Nucleus accumbens (tissue), 56 donors: ENCODE measurements around the gene PXYLP1.

Experiments used
- DNase-seq, 56 donors: peaks; one replicate each; lab custom pipeline; 2025; lab: John Stamatoyannopoulos, UW

Gene PXYLP1

DNA sequence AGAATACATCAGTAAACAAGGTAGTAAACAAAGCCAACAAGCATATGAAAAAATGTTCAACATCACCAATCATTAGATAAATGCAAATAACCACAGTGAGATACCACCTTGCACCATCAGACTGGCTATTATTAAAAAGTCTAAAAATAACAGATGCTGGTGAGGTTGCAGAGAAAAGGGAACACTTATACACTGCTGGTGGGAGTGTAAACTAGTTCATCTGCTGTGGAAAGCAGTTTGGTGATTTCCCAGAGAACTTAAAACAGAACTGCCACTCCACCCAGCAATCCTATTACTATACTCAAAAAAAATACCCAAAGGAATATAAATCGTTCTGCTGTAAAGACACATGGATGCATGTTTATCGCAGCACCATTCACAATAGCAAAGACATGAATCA, 106.4 kb downstream of the PXYLP1 start:
- DNase-seq: no peak

DNA sequence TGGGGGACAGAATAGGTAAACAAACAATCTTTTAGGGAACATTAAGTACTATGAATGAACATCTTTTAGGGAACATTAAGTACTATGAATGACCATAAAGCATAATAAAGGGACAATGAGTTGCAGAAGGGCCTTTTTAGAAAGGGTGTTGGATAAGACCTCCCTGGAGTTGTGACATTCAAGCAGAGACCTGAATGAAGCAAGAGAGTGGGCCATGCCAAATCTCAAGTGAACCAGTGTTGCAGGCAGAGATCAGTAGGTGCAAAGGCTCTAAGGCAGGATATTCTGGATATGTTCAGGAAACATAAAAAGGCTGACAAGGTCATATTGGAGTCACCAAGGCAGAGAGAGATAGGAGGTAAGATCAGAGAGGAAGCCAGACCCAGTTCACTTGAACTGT, 107.3 kb downstream of the PXYLP1 start:
- no peak for DNase-seq

DNA sequence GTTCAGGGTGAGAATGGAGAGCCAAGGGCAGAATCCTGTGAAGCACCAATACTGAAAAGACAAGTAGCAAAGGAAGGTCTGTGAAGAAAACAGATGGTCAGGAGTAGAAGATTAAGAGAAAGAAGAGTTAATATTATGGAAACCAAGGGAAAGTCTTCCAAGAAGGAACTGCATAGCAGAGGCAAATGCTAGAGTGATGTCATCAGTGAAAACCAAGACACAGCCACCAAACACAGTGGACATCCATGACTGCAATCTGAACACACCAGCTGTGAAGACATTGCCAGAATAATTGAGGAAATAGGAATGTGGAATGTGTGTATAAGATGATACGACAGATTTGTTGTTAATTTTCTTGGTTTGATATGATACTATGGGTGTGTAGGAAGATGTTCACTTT, 109.9 kb downstream of the PXYLP1 start:
- no peak for DNase-seq

DNA sequence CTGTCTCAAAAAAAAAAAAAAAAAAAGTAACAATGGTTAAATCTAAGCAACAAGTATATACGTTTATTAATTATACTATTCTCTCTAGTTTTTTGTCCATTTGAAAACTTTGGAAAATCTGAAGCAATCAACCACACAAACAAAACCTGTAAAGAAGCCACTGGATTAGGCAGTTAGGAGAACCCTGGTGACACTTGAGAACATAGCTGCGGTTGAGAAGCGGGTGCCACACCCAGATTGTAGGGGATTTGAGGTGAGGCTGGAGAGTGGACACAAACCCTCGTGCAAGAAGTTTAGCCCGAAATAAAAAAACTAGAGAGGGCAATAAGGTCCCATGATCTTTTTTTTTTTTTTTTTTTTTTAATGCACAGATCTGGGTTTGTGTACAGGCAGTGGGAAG, 110.8 kb downstream of the PXYLP1 start:
- no peak for DNase-seq

DNA sequence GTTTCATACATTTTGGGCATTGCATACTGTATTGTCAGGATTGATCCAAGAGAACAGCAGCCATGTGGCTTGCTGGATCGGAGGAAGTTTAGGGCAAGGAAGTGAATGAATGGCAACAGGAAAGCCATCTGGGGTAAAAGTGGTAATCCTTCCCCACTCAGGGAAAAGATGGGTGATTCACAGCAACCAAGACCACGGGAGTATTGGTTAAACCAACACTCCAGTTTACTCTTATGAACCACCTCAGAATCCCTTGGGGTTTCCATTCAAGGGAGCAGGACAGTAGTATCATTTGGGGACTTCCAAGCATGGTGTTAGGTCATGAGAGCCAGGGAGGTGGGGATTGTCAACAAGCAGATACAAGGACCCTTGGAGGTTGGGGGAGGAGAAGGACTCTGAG, 111.5 kb downstream of the PXYLP1 start:
- DNase-seq: no peak

DNA sequence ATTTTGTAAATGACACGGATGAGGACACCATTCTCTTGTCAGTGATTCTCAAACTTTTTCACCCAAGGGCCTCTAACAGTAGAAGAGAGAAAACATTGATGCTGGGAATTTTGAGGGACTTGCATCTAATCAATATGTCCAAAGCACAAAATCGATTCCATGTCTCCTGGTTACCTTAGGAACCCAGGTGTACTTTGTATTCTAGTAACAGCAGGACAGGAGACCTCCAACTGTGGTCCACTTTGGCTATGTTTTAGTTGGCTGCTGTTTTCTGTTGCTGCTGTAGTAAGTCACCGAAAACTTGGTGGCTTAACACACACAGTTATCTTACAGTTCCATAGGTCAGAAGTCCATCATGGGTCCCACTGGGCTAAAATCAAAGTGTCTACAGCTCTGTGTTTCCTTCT, 112.2 kb downstream of the PXYLP1 start:
- no peak for DNase-seq
